Neural crest cell (in vitro differentiated cells): Measurements from ENCODE around the gene CCDC195. TPM values are rescaled to one million over a fixed set of nuclear protein-coding genes. Genes with fewer than 3 reads are reported as not detected.

Experiments
- DNase-seq: peaks from one replicate; pipeline ENCODE4 v3.0.0; 2021; ENCODE audit warnings: low read depth, mixed read lengths, low spot score
- H3K27ac Mint-ChIP-seq: one replicate; pipeline ENCODE4 v1.8.0; 2021; ENCODE audit warnings: mild to moderate bottlenecking, mixed read lengths; ENCODE audit not compliant: unreplicated experiment
- H3K27me3 Mint-ChIP-seq: 2 replicates; pipeline ENCODE4 v1.8.0; 2021; ENCODE audit warnings: low read depth, mild to moderate bottlenecking, mixed read lengths
- H3K36me3 Mint-ChIP-seq: 2 replicates; pipeline ENCODE4 v1.8.0; 2021; ENCODE audit warnings: low read depth, mild to moderate bottlenecking, mixed read lengths
- H3K4me1 Mint-ChIP-seq: 2 replicates; pipeline ENCODE4 v1.8.0; 2021; ENCODE audit warnings: mixed read lengths
- H3K4me3 Mint-ChIP-seq: one replicate; pipeline ENCODE4 v1.8.0; 2021; ENCODE audit warnings: mild to moderate bottlenecking, mixed read lengths
- H3K9me3 Mint-ChIP-seq: 2 replicates; pipeline ENCODE4 v1.8.0; 2021; ENCODE audit warnings: mixed read lengths
- total RNA-seq: library from RNA; stranded (reverse); gene quantifications from 2 replicates; pipeline ENCODE4 v1.2.1, GENCODE V29; 2021
- TF ChIP-seq, protein P1 (sequence below): fragments of 200-600 bp; sonication (generic); conservative IDR thresholded peaks from 2 replicates; pipeline ENCODE4 v1.5.0; 2021; ENCODE audit warnings: antibody characterized with exemption, mild to moderate bottlenecking

Gene CCDC195
- total RNA-seq, 1 donor from 2014 or later: not detected

DNA sequence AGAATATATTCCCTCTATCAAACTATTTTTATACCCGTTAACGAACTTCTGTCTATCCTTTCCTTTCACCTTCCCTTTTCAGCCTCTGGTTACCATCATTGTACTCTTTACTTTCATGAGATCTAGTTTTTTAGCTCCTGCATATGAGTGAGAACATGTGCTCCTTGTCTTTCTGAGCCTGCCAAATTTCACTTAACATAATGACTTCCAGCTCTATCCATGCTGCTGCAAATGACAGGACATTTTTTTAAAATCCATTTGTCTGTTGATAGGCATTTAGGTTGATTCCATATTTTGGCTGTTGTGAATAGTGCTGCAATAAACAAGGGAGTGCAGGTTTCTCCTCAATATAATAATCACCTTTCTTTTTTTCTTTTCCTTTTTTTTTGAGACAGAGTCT is 8.2 kb upstream of the CCDC195 start:
- DNase-seq: no peak
- H3K4me1 Mint-ChIP-seq: no peaks in the 10 kb centered on the region
- peaks cover 6% of the 10 kb centered on the region for H3K36me3 Mint-ChIP-seq
- no peaks in the 10 kb centered on the region for H3K27me3 Mint-ChIP-seq
- H3K27ac Mint-ChIP-seq: no peak overlapping the region
- peaks cover 16% of the 10 kb centered on the region for H3K9me3 Mint-ChIP-seq
- TF ChIP-seq, protein P1, sequence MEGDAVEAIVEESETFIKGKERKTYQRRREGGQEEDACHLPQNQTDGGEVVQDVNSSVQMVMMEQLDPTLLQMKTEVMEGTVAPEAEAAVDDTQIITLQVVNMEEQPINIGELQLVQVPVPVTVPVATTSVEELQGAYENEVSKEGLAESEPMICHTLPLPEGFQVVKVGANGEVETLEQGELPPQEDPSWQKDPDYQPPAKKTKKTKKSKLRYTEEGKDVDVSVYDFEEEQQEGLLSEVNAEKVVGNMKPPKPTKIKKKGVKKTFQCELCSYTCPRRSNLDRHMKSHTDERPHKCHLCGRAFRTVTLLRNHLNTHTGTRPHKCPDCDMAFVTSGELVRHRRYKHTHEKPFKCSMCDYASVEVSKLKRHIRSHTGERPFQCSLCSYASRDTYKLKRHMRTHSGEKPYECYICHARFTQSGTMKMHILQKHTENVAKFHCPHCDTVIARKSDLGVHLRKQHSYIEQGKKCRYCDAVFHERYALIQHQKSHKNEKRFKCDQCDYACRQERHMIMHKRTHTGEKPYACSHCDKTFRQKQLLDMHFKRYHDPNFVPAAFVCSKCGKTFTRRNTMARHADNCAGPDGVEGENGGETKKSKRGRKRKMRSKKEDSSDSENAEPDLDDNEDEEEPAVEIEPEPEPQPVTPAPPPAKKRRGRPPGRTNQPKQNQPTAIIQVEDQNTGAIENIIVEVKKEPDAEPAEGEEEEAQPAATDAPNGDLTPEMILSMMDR: no peak
- no peak overlapping the region for H3K4me3 Mint-ChIP-seq

DNA sequence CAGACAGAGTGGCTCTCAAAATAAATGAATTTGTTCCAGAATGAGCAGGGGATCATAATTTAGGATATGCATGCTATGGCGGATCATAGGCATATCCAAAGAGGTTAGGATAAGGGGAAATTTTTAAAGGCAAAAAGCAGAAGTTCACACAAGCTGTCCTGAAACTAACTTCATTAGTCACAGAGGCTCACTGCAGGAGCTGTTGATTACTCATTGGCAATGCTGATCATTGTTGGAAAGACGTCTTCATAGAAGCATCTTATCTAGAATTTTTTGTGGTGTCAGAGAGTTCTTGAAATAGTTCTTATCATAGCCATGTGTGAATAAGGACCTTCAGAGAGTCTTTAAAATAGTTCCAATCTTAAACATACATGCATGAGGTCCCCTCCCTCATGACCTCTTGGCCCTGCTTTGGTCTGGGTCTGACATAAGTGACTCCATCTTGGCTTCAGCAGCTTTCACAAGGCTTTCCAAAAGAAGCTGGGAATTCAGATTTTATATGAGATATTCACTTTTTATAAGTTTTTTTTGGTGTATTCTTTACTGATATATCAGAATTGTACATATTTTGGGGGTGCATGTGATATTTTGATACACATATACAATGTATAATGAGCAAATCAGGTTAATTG is 7.5 kb upstream of the CCDC195 start:
- H3K27me3 Mint-ChIP-seq: no peaks in the 10 kb centered on the region
- no peaks in the 10 kb centered on the region for H3K4me1 Mint-ChIP-seq
- TF ChIP-seq, protein P1: no peak

GRCh38 chr2:224722770-224723169 is 6.6 kb upstream of the CCDC195 start:
- Mint-ChIP-seq H3K27ac (no peak overlapping the region), H3K9me3 (peaks cover 12% of the 10 kb centered on the region), H3K4me1 (no peaks in the 10 kb centered on the region), H3K36me3 (peaks cover 6% of the 10 kb centered on the region), H3K4me3 (no peak overlapping the region), H3K27me3 (no peaks in the 10 kb centered on the region)
- DNase-seq: no peak
- TF ChIP-seq, protein P1: no peak

More for the DNA sequence above, 7.5 kb upstream of the CCDC195 start:
- no peak overlapping the region for H3K4me3 Mint-ChIP-seq
- no peak overlapping the region for H3K27ac Mint-ChIP-seq
- no peak for DNase-seq
- H3K9me3 Mint-ChIP-seq: peaks cover 14% of the 10 kb centered on the region
- H3K36me3 Mint-ChIP-seq: peaks cover 6% of the 10 kb centered on the region

- H3K36me3 Mint-ChIP-seq: peaks cover 3% of the 10 kb centered on the region
- H3K27ac Mint-ChIP-seq: no peak overlapping the region
- no peak for DNase-seq
- no peaks in the 10 kb centered on the region for H3K4me1 Mint-ChIP-seq
- H3K9me3 Mint-ChIP-seq: peaks cover 7% of the 10 kb centered on the region
- TF ChIP-seq, protein P1: no peak
- H3K27me3 Mint-ChIP-seq: no peaks in the 10 kb centered on the region
- no peak overlapping the region for H3K4me3 Mint-ChIP-seq
These were observed 6.1 kb upstream of the CCDC195 start for GRCh38 chr2:224722250-224722649.

DNA sequence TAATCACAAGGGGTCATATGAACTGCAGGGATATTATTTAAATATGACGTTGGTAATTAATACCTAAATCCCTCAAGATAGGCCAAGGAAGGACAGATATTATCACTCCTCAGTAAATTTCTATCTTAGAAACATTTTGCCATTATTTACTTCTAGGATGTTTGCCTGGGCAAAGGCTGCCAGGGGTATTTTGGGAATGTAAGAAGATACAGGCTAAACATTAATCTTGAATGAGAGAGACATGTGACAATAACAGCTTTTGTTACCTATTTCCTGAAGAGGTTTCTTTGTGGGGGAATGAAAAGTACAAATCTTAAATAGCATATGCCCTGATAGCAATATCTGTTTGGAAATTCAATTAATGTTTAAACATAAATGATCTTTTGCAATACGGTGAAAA is 756 bp upstream of the CCDC195 start:
- Mint-ChIP-seq H3K36me3 (no peaks in the 10 kb centered on the region), H3K27me3 (no peaks in the 10 kb centered on the region)

More for the DNA sequence above, 756 bp upstream of the CCDC195 start:
- TF ChIP-seq, protein P1: no peak
- DNase-seq: no peak
- H3K9me3 Mint-ChIP-seq: peaks cover 6% of the 10 kb centered on the region
- no peak overlapping the region for H3K27ac Mint-ChIP-seq
- no peaks in the 10 kb centered on the region for H3K4me1 Mint-ChIP-seq
- no peak overlapping the region for H3K4me3 Mint-ChIP-seq
